ENCODE data around the gene EME2.

The EME2 gene

DNA sequence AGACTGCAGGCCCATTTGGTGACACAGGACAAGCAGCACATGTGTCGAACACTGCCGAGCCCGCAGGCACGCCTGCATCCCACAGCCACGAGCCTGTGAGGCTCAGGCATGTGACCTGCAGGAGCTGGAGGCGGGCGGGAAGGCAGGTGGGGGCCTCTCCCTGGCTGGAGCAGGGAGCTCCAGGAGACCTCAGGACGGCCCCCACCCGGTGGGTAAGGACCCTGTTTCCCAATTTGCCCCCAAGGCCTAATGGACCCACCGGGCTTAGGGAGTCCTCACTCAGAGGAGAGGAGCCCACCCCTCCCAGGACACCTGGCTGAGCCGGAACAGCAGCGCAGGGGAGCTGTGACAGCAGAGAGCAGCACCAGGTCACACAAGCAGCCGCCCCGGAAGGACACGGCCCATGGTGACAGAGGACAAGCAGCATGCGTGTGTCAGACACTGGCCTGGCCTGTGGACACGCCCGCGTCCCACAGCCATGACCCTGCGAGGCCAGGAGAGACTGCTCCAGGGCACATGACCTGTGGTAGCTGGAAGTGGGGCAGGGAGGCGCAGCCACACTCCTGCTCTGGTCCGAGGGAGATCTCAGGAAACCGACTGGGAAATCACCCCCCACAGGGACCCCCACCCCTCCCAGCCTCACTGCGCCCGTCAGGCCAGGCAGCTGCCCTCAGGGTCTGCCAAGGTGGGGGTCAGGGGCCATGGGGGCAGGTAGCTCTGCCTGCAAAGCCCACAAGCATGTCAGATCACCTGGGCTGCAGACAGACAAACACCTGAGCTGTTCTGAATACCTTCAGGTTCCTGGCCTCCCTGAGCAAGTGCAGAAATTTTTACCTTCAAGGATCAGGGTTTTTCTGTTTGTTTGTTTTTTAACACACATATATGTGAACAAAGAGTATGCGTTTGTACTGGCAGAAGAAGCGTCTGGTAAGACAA is 7.4 kb downstream of the EME2 start:
- no peak for DNase-seq

DNA sequence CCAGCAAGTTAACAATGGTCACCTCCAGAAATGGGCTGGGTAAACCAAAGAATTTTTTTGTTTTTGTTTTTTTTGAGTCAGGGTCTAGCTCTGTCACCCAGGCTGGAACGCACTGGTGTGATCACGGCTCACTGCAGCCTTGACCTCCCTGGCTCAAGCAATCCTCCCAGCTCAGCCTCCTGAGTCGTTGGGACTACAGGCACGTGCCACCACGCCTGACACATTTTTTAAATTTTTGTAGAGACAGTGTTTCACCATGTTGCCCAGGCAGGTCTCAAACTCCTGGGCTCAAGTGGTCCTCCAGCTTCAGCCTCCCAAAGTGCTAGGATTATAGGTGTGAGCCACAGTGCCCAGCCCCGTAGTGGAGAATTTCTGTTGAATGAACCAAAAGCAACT is 8.1 kb downstream of the EME2 start:
- DNase-seq = no peak

DNA sequence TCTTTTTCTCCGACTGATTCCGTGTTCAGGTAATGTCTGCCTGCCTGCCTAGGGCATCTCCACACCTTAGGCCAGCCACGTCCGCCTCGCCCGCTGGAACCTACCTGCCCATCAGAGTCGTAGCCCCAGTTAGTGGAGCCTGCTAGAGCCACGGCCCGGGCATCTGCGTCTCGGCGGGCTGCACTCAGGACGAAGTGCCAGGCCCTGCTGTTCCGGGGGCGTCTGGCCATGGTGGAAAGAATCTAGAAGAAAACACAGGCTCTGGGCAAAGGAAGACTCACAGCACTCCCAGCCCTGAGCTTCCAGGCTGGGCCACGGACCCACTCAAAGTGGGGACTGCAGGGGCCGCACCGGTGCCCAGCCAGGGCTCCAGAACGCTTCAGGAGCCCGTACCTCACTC is 8.6 kb downstream of the EME2 start:
- DNase-seq = no peak

DNA sequence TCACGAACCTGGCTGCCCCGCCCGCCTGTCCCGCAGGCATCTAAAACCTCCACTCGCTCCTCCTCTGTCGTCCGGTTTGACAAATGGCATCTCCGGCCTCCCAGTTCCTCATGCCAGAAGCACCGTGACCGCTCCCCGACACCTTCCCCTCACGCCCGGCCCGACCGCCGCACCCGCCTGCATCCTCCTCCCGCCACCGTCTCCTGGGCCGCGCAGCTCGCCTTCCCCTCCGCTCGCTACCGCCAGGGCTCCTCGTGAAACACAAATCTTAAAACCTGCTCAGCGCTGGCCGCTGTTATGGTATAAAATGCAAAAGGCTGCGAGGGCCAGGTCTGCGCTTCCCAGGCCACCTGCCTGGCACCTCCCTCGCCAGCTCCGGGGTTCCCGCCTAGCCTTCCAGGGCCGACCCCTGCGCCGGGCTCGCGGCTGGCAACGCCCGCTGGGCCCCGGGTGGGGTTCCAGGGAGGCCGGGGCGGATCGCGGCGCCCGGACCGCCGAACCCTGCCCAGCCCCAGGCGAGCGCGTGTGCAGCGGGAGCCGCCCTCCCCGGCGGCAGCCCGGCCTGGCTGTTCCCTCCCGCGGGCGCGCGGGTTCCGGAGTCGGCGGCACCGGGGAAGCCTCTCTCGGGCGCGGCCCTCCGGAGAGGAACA is 9.3 kb downstream of the EME2 start:
- DNase-seq = no peak

DNA sequence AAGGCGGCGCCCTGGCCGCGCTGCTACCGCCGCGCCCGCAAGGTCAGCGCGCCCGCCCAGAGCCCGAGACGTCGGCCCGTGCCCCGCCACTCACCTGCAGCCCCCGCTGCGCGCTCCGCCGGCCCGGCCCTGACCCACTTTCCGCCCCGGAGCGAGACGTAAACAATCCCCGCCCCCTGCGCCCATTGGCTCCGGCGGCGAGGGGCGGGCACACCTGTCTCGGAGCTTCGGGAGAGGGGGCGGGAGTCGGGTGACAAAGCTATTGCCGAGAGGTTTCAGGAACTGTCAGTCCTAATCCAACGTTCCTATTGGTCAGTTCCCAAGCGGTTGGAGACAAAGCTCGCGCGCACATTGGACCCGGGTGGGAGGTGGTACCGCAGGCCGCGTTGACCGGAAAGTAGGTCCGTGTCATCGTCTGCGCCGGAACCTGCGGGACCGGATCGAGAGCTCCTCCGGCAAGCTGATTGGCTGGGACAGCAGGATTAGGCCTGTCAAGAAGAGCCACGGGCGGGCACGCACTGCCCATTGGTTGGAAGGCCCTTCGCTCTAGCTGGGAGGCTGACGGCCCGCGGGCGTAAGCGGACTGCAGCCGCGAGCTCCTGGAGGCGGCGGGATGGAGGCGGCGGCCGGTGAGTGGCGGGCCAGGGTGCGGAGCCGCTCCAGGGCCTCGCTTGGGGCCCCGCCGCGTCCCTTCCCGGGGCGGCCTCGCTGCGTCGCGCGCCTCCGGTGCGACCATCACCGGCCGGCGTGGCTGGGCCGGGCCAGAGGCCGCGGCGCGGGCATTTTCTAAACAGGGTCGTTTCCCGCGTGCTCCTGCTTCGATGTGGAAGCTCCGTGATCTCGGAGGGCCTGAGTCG is 10.0 kb downstream of the EME2 start, which contains the start of the genes NUBP2 and SPSB3:
Gene NUBP2 (plus strand): TSS at position 553 of the 857 bp plus-strand sequence. CDS start 61 bp downstream, at position 614.
Gene SPSB3 (minus strand): TSS at position 164 of the 857 bp plus-strand sequence. CDS start 1,088 bp downstream, outside the sequence.
- peak; percentile 97 to 98 for DNase-seq

DNA sequence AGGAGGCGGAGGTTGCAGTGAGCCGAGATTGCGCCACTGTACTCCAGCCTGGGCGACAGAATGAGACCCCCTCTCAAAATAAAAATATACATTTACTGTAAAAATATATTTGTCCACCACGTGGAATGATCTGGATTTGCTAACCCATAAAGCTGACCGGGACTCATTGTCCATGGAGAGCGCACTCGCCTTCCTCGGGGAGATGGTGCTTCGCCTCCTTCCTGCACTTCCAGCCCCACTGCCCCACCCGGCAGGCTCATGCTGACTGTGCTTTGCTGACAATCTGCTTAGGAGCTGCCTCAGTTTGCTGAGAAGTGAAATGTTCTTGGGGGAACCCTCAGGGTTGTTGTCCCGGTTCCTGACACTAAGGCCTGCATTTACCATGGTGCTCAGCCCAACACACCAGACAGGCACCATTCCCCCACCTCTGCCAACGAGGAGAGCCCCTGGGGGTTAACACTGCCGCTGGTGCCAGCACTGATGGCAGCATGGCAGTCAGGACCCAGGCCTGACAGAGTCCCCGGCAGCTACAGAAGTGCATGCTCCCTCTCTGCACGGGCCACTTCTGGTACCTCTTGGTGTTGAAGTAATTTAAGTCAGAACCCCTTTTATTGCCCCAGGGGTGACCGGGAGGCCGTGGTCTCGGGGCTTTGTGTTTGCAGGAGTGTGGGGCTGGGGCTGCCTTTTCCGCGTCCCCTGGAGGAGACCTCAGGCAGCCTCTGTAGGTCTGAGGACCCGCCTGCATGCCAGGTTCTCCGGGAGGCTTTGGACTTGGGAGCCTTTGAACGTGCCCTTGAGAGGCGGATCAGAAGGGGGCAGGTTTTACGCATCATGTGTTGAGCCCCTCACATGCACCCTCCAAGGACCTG is 12.6 kb downstream of the EME2 start:
- no peak for DNase-seq

DNA sequence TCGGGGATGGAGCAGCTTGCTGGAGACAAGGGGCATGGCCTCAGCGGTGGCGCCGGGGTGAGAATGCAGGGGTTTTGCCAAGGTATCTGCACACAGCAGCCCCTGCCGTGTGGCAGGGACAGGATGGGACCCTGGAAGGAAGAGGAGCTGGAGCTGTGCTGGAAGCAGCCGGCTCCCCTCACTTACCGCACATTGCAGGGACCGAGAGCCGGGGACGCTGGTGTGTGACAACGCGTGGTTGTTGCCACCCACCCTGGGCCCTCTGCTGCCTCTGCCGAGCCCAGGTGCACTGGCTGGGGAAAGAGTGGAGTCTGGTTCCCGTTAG is 13.2 kb downstream of the EME2 start:
- DNase-seq = no peak

DNA sequence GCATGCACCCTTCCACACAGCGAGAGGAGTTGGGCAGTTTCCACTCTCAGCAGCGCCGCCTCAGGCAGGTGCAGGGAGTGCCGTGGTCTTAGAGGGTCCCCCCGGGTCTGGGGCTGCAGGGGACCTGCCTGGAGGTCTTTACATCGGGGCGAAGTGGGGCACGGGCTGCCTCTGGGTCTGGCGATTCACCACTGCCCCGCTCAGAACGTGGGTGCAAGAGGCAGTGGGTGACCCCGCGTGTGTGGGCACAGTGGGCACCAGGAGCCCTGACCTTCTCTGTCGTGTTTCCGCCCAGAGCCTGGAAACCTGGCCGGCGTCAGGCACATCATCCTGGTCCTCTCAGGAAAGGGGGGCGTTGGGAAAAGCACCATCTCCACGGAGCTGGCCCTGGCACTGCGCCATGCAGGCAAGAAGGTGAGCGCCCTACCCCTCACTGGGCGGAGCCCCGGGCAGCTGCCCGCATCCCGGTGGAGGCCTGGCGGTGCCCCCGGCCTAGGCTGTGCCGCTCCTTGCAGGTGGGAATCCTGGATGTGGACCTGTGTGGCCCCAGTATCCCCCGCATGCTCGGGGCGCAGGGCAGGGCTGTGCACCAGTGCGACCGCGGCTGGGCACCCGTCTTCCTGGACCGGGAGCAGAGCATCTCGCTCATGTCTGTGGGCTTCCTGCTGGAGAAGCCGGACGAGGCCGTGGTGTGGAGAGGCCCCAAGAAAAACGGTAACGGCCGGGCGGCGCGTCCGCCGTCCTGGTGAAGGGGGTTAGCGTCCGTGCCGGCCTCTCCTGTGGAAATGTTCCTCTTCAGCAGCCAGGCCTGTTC is 13.8 kb downstream of the EME2 start:
- no peak for DNase-seq

DNA sequence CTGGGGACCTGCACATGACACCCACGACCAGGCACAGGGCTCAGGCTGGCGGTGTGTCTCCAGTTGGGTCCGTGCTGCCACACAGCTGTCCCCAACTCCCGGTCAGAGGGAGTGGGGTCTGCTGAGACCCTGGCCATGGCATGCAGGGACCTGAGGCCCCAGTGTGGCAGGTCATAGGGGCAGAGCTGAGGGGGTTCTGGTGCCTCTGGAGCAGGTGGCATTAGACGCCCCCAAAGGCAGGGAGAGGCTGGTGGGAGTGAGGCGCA is 14.4 kb downstream of the EME2 start:
- no peak for DNase-seq

DNA sequence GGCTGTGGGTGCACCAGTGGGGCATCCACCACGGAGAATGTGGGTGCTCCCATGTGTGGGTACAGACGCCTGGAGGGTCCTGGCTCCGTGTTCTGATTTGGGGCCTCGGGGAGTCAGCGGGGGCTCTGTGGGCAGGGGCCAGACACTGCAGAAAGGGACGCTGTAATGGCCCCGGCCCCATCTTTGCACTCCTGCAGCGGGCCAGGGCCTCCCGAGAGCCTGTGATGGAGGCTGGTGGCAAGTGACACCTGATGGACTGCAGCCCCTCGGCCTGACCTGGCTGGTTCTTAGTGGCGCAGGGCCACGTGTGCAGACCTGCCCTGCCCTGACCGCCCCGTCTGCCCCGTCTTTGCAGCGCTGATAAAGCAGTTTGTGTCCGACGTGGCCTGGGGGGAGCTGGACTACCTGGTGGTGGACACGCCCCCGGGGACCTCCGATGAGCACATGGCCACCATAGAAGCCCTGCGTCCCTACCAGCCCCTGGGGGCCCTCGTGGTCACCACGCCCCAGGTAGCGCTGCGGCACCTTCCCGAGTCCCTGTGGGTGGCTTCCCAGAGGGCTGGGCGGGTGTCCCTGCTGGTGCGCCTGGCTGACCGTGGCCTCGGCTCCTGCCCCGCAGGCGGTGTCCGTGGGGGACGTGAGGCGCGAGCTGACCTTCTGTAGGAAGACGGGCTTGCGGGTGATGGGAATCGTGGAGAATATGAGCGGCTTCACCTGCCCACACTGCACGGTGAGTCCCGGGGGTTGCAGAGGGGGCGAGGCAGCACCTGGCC is 14.9 kb downstream of the EME2 start:
- DNase-seq = no peak

DNA sequence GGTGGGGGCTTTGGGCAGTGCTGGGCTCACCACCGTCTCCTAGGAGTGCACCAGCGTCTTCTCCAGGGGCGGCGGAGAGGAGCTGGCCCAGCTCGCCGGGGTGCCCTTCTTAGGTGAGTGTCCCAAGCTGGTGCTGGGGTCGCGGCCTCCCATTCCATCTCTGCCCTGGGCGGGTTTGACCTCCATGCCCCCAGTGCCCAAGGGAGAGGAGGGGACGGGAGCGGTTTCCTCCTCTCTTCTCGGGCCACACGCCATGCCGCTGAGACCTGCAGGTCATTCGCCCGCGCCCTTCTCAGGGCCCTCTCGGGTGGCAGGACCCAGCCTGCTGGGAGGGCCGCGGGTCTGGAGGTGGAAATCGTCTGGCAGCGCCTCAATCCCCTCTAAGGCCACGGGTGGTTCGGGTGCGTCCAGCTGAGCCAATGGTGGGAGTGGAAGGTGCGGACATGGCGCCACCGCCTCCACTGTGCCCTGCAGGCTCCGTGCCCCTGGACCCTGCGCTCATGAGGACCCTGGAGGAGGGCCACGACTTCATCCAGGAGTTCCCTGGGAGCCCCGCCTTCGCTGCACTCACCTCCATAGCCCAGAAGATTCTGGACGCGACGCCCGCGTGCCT is 15.6 kb downstream of the EME2 start:
- DNase-seq = no peak

DNA sequence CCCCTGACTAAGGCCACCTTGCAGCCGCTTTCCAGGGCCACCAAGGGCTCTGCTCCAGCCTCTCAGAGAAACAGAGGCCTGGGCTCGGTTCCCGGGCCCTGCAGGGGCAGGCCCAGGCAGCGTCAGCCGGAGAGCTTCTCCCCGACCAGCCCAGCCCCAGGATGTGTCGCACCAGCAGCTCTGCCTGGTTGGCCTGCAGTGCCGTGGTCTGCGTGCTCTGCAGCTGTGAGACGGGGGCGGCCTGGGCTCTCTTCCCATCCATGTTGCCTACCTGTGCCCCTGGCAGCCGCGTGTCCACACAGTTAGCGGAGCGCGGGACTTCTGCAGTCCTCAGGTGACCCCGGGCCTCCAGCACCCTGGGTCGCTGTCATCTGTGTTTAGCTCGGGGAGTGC is 16.1 kb downstream of the EME2 start:
- DNase-seq = no peak

DNA sequence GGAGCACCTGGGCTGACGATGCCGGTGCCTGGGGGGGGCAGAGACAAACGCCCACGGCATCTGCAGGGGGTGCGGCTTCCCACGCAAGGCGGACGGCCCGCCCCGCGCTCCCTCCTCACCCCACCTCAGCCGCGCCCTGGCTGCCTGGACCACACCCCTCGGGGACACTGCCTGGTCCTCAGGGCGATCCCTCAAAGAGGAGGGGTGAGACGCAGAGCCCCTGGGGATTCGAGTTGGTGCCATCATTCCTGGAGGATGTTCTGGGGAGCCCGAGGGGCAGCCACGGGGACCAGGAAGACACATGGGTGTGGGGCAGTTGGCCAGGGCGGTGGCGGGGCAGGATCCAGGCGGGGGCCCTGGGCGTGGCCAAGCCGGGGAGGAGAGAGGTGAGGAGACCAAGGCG is 17.0 kb downstream of the EME2 start:
- no peak for DNase-seq

DNA sequence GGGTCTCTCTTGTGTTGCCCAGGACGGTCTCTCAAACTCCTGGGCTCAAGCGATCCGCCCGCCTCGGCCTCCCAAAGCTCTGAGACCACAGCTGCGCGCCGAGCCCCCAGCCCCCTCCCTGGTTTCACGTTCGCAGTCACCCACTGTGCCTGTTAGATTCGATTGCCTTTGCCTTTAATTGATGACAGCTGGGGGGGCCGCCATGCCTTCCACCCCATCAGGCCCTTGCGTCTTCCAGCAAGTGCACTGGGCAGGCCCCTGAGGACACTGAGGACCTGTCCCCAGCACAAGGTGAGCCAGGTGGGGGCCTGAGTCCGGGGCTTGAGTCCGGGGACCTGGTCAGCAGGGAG is 17.6 kb downstream of the EME2 start:
- no peak for DNase-seq

DNA sequence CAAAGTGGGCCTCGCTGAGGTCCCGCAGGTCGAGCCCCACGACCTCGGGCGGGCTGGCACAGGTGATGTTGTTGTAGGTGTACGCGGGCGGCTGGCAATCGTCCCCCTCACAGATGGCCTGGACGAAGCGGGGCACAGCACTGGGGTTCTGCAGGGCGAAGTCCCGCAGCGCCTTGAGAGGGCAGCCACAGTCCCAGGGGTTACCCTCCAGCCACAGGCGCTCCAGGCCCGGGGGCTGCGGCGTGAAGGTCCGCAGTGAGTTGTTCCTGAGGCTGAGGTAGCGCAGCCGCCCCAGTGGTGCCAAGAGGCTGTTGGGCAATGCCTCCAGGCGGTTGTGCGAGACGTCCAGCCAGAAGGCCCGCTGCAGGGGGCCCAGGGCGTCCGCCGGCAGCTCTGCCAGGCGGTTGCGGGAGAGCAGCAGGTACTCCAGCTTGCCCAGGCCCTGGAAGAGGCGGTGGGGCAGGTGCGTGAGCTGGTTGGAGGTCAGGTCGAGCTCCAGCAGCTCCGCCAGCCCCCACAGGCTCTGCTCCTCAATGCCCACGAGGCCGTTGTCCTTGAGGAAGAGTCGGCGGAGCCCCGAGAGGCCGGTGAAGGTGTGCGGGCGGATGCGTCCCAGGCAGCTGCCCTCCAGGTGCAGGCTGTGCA is 18.1 kb downstream of the EME2 start:
- DNase-seq = no peak

DNA sequence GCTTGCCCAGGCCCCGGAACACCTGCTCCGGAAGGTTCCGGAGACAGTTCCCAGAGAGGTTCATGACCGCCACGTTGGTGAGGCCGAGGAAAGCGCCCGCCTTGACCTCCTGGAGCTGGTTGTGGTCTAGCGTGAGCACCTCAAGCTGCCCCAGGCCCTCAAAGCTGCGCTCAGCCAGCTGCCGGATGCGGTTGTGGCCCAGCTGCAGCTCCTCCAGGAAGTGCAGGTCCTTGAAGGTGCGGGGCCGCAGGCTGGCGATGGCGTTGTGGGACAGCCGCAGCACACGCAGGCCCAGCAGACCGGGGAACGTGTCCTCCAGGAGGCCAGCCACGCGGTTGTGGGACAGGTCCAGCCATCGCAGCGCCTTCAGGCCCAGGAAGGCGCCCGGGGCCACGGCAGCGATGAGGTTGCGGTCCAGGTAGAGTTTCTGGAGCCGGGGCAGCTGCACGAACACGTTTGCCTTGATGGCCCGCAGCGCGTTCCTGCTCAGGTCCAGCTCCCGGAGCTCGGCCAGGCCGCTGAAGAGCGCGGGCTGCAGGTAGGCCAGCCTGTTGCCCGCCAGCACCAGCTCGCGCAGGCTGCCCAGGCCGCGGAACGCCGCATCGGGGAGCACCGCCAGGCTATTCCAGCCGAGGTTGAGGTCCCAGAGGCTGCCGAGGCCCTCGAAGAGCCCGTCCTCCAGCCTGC is 18.8 kb downstream of the EME2 start:
- DNase-seq = no peak

DNA sequence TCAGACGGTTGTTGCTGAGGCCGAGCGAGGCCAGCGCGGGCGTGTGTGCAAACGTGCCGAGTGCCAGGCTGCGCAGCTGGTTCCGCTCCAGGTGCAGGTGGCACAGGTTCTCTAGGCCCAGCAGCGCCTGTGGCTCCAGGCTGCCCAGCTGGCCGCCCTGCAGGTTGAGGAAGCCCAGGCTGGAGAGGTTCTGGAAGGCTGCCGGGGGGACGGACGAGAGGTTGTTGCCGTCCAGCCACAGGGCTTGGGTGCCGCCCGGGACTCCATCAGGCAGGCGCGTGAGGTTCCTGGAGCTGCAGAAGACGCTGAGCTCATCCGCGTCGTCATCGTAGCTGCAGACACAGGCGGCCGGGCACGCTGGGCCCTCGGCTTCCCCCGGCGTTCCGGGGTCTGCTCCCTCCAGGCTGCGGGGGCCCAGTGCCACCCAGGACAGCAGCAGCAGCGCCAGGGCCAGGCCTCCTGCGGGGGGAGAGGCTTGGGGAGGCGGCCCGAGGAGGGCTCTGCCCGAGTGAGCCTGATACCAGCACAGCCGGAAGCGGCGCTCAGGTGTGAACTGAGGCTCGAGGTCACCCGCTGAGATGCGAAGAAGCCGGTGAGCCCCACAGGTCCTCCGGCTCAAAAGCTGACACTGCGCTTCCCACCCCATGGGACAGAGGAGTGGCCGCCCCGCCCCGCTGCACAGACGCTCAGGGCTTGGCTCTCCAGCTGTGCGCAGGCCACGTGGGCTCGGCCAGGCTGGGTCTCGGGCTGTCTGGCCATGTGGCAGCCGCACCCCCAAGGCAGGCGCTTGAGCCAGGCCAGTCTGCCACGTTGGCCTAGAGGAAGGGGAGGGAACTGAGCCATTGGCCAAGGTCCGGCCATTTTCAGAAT is 19.6 kb downstream of the EME2 start:
- no peak for DNase-seq

DNA sequence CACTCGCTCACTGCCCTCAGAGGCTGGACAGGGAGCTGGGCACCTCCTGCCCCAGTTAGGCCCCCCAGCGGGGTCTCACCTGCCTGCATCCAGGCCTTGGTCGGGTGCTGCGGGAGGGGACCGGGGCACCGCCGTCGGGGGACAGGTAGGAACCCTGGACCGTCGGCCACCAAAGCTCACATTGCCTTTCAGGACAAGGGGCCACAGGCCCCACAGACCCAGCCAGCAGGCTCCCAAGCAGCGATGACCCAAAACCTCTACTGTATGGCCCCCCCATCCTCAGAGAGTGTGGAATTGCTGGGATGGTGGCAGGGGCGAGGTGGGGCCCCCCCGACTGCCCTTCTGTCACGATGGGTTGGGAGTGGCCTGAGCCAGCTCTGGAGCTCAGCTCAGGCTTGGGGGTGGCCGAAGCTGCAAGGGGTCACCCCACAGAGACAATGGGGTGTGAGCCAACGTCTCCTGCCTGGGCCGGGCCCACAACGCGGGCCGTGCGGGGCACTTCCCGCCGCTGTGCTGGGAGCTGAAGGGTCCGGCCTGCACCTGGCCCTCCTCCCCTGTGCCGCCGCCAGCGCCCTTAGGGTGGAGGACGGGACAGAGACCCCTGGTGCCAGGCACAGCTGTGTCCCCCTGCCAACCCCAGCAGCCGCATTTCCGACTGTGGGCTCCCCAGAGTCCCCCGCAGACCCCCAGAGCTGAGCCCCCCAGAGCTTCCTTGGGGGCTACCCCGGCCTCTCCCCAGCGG is 20.4 kb downstream of the EME2 start:
- no peak for DNase-seq
